SK-MEL-5 (cell line): ENCODE data around the gene MVD. TPM values are rescaled to one million over a fixed set of nuclear protein-coding genes. Genes with fewer than 3 reads are reported as not detected.
"Not testable (repeated sequence)": the region's sequence is repeated elsewhere in the genome, so short reads cannot be mapped to it uniquely, and the experiment has no call there.

Experiments
- DNase-seq: peaks from one replicate; pipeline ENCODE4 v3.0.0-alpha.2; 2016; ENCODE audit warnings: low read depth, low spot score
- in situ Hi-C: cut with HindIII; loops from 2 replicates; pipeline ENCODE4 v1.10.0; 2016; ENCODE audit warnings: low sequenced_read_pairs, high pct_unique_total_duplicates, low pct_unique_long_range_greater_than_20kb
- total RNA-seq: library from RNA; depleted of rRNA; stranded (reverse); fragments of >200 nt; shearing (Covaris generic); gene quantifications from 2 replicates; pipeline ENCODE4 v1.2.3, GENCODE V29; 2014

Gene MVD
- total RNA-seq, 1 experiment from 2014 or later: 13.0 TPM

GRCh38 chr16:88686439-88687253 lies 23.8 kb upstream of the MVD start, which contains the start of gene SNAI3:
TSS of gene SNAI3 (minus strand) at chr16:88686507. CDS start at chr16:88686406, 101 bp downstream.
- in situ Hi-C loops: no loop called here
- peak; percentile 60 for DNase-seq

GRCh38 chr16:88686062-88686438 lies 23.2 kb upstream of the MVD start:
- in situ Hi-C loops: no loop called here
- no peak for DNase-seq

DNA sequence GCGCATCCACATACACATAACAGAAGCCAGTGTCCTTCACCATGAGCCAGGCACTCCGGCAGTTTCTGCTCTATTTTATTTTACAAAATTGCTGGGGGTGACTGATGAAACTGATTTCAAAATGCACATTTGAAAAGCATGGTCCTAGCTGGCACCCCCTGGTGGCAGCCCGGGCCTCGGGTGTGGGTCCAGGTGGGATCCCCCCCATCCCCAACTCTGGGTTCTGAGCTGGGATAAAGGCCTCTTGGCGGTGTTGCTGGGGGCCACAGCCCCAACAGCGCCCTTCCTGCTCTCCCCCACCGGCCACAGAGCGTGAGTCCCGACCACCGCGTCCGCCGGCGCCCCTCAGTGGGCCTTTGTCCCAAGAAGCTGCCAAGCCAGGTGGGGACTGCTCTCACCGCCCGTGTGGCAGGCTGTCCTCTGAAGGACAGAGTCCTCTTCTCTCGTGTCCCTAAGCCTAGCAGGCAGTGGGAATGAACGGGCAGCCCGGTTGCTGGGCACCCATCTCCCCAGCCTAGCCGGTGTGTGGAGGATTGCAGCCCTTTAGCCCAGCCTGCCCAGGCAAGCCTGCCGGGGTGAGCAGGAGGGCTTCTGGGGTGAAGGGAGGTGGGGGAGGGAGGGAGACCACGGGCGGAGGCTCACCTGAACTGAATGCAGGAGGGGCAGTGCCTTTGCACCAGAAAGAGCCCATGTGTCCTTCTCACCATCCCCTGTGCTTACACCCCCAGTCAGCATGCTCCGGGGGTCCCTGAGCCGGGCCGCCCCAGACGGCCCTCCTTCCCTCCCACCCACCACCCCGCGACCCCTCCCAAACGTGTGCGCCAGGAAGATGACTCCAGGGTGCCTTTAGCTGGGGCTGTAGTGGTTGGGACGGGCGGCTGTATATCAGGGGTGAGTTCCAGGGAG lies 22.5 kb upstream of the MVD start:
- DNase-seq: no peak
- in situ Hi-C loops: no loop called here

GRCh38 chr16:88684569-88685155 lies 21.8 kb upstream of the MVD start:
- in situ Hi-C loops: no loop called here
- no peak for DNase-seq

DNA sequence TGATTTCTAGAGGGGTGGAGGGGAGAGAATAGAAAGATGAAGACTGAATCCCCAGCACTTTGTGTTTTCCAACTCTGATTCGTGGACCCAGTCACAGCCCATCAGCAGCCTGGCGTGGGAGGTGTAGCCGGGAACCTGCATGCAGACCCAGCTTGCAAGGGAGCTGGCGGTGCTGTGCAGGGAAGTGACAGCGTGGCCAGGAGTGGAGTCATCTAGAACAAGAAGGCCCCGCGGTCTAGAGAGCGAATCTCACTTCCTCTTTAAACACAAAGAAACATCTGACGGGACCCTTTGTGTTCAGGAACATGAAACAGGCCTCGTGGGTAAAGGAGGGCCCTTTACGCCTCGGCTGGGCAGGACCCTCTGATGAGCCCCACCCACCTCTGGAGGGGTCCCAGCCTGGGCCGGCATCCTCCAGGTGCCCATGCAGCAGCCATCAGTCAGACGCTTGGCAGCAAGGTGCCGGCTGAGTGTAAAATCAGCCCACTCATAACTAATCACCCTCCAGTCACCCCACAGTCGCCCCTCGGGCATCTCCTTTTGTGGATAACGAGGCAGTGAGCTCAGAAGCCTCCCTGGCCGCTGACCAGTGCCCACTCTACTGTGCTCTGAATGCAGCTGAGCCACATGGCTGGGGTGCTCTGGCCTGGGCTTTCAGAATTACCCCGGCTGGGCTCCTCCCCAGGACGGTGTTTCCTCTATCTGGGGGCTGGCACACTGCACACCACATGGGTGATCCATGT lies 19.0 kb upstream of the MVD start:
- no peak for DNase-seq
- in situ Hi-C loops: no loop called here

DNA sequence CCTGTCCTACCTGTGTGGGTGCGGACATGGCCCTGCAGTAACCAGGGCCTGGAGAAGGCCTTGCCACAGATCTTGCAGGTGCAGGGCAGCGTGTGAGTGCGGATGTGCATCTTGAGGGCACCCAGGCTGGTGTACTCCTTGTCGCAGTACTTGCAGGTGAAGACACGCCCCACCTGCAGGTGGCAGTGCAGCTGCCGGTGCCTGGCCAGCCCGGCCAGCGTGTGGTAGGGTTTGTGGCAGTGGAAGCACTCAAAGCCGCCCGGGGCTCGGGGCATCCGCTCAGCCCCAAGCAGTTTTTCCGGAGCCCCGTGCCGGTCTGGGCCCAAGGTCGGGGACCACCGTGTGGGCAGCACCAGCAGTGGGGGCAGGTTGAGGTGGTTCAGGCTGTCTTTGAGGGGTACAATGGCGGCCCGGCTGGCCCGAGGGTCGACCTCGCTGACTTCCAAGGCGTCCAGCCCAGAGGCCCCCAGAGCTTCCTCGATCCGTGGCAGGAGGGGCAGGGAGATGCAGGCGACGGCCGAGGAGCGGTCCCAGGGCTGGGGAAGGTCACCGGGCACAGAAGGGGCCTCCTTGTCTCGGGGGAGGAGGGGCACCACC lies 18.3 kb upstream of the MVD start:
- DNase-seq: no peak
- in situ Hi-C loops: no loop called here

DNA sequence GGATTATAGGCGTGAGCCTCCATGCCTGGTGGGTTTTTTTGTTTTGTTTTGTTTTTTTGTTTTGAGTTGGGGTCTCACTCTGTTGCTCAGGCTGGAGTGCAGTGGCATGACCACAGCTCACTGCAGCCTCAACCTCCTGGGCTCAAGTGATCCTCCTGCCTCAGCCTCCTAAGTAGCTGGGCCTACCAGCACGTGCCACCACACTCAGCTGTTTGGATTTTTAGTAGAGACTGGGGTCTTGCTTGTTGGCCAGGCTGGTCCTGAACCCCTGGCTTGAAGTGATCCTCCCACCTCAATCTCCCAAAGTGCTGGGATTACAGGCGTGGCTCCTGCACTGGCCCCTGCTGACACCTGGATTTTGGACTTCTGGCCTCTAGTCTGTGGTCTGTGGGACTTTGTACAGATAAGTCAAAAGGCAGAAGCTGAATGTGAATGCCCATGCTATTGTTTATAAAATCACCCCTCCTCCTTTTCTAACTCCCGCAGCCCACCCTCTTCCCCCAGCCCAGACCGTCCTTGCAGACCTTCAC lies 17.7 kb upstream of the MVD start:
- DNase-seq: no peak
- in situ Hi-C loops: no loop called here

DNA sequence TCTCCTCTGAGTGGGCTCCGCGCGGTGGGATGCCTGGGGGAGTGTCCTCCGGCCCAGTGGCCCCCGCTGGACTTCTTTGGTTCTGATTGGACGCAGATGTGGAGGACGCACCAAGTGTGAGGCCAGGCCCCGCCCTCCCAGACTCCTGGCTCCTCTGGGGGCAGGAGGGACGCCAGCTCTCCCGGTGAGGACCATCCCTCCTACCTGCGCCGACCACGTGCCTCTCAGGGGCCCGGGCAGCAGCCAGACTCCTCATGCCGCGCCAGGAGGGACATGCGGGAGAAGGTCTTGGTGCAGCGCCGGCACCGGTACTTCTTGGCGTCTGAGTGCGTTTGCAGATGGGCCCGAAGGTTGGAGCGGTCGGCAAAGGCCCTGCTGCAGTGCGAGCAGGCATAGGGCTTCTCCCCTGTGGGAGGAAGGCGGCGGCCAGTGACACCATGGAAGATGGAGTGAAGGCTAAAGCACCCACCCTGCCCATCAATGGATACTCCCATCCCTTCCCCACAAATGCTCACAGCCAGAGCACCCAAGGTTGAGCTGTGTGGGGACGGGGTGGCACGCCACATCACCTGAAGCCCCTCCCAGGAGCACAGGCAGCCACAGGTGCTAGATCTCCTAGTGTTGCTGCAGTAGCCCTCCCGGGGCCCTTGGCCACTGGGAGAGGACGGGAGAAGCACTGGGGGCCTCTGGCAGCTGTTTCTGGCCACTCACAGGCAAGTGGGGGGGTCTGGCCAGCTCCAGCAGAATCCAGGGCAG lies 15.5 kb upstream of the MVD start:
- in situ Hi-C loops: no loop called here
- DNase-seq: no peak

DNA sequence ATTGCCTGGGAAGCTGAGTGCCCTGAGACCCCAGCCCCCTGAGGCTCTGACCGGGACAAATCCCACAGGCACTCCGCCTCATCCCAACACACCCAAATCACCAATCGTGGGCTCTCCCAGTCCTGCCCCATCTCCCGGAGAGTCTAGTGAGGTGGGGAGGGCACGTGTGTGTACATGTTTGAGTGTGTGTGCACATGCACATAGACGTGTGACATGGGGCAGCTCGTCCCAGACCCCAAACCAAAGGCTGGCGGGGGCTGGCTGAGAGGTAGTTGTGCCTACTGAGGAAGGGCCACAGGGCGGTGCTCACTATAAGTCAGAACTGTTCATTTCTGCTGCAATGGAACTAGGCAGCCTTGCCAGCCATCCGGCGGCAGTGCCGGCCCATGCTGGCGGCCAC lies 14.8 kb upstream of the MVD start:
- DNase-seq: no peak
- in situ Hi-C loops: no loop called here

- no peak for DNase-seq
- in situ Hi-C loops: no loop called here
These were observed 13.8 kb upstream of the MVD start for GRCh38 chr16:88676502-88677242.

GRCh38 chr16:88673716-88674379 lies 11.0 kb upstream of the MVD start:
- no peak for DNase-seq
- in situ Hi-C loops: no loop called here

- in situ Hi-C loops: no loop called here
- DNase-seq: peak; percentile 54
These were observed 9.9 kb upstream of the MVD start for GRCh38 chr16:88672776-88673175.

DNA sequence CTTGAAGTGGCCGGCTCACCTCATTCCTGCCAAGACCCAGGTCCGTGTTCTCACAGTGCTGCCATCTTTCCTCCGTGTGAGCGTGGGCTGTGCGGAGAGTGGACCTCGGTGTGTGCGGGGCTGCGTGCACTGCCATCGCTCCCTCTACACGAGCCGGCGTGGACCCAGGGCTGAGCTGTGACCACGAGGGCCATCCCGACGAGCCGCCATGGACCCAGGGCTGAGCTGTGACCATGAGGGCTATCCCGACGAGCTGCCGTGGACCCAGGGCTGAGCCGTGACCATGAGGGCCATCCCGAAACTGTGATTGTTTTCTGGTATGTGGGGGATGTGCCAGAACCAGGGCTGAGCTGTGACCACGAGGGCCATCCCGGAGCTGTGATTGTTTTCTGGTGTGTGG lies 8.9 kb upstream of the MVD start:
- no peak for DNase-seq
- in situ Hi-C loops: no loop called here

- in situ Hi-C loops: no loop called here
- DNase-seq: no peak
These were observed 7.1 kb upstream of the MVD start for GRCh38 chr16:88669980-88670379.

GRCh38 chr16:88669493-88669892 lies 6.6 kb upstream of the MVD start:
- in situ Hi-C loops: not testable (repeated sequence)

More at GRCh38 chr16:88669493-88669892, 6.6 kb upstream of the MVD start:
- not testable (repeated sequence) for DNase-seq
